Stimulated activated effector memory CD8-positive, alpha-beta T cell treated with anti-CD3 and anti-CD28 coated beads, Interleukin-12 subunit alpha, Interleukin-12 subunit beta, amount 100 ng/mL, for 72 hours (primary cell): ENCODE measurements around the gene KCNJ9.
A peak's percentile ranks its signal among the peaks of the same experiment; 100 is the strongest.

Experiments
- ATAC-seq: fragments of 150-1000 bp; cut with Tn5 transposase; 2 replicates; pipeline ENCODE4 v1.10.0; 2021
- DNase-seq, 2 donors: peaks; one replicate each; pipeline ENCODE4 v3.0.0; 2021 to 2022; ENCODE audit warnings: low spot score in 2 of 2
- H3K27ac Mint-ChIP-seq: one replicate; pipeline ENCODE4 v1.8.0; 2022; ENCODE audit warnings: mild to moderate bottlenecking, mixed read lengths
- H3K36me3 Mint-ChIP-seq: one replicate; pipeline ENCODE4 v1.8.0; 2022; ENCODE audit warnings: mild to moderate bottlenecking, mixed read lengths
- H3K4me1 Mint-ChIP-seq: one replicate; pipeline ENCODE4 v1.8.0; 2022; ENCODE audit warnings: mixed read lengths
- H3K4me3 Mint-ChIP-seq: one replicate; pipeline ENCODE4 v1.8.0; 2022; ENCODE audit warnings: mild to moderate bottlenecking, mixed read lengths
- H3K9me3 Mint-ChIP-seq: one replicate; pipeline ENCODE4 v1.8.0; 2022; ENCODE audit warnings: mixed read lengths

The KCNJ9 gene

DNA sequence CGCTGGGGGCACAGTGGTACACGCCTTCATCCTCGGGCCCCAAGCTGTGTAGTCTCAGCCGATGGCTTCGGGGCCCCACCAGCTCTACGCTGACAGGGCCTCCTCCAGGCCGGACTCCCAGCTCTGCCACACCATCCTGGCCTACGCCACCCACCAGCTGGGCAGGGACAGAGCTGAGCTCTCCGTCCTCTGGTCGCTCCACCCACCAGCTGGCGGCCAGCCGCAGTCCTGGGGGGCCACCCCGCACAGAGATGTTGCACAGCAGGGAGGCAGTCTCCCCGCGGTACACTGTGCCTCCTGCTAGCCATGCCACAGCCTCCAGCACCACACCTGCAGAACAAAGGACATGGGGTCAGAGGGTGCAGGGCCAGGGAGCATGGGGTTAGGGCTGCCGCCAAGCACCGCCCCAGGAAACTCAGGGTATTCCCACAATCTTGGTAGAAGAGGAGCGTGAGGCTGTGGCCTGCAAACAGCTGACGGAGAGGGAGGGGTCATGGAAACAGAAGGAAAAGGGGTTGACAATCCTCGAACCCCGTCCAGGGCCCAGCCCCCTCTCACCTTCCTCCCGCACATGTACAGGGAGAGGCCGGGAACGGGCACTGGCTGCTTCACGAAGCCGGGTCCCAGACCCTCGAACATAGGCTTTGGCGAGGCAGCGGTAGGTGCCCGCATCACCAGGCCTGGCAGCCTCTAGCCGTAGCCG lies 11.2 kb downstream of the KCNJ9 start:
- H3K4me1 Mint-ChIP-seq = peaks cover 27% of the 10 kb centered on the region

DNA sequence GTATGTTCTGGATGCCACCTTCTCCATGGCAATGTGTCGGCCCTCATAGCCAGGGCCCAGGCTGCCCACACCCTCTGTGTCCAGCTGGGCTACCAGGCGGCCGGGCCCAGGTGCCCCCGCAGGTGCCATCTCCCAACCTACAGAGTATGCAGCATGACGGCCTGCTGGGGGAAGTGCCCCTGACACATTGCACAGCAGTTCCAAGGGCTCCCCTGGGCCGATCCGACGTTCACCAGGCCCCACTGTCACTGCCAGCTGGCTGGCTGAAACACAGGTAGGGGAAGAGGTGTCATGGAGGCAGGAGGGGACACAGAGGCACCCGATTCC lies 11.7 kb downstream of the KCNJ9 start:
- Mint-ChIP-seq H3K36me3 (peaks cover 46% of the 10 kb centered on the region), H3K27ac (no peak overlapping the region), H3K9me3 (no peaks in the 10 kb centered on the region), H3K4me1 (peaks cover 32% of the 10 kb centered on the region), H3K4me3 (no peak overlapping the region)
- DNase-seq (no peak), ATAC-seq (no peak)

More for the DNA sequence above, 11.2 kb downstream of the KCNJ9 start:
- peak overlapping the region; percentile 62 for H3K27ac Mint-ChIP-seq
- H3K4me3 Mint-ChIP-seq = no peak overlapping the region
- no peak for ATAC-seq
- H3K36me3 Mint-ChIP-seq = peaks cover 41% of the 10 kb centered on the region
- no peak for DNase-seq
- no peaks in the 10 kb centered on the region for H3K9me3 Mint-ChIP-seq

DNA sequence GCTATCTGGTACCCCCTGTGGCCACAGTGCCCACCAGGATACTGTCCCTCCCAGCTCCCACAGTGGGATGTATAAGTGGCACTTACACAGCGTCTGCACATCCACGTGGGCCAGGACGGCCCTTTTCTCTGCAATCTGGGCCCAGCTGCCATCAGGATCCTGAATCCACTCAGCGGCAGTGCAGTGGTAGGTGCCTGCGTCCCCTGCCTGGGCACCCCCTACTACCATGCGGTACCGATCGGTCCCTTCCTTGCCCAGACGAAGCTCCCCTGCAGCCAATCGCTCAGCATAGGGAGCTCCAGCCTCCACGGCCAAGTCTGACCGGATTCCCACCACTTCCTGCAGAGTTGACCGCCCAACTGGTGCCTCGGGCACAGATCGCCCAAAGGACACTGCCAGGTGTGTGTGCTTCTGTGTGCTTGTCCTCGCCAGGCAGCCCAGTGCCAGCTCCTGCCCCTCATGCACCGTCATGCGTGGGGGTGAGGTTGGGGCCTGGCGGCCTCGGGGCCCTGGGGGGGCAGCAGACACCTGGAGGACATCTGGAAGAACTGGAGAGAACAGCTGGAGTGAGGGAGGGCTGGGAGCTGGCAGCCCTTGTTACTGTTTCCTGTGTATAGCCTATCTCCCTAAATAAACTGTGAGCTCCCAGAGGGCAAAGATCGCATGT lies 12.4 kb downstream of the KCNJ9 start:
- Mint-ChIP-seq H3K4me1 (peaks cover 32% of the 10 kb centered on the region), H3K27ac (no peak overlapping the region), H3K4me3 (no peak overlapping the region), H3K9me3 (no peaks in the 10 kb centered on the region), H3K36me3 (peaks cover 46% of the 10 kb centered on the region)
- ATAC-seq (no peak), DNase-seq (no peak)

DNA sequence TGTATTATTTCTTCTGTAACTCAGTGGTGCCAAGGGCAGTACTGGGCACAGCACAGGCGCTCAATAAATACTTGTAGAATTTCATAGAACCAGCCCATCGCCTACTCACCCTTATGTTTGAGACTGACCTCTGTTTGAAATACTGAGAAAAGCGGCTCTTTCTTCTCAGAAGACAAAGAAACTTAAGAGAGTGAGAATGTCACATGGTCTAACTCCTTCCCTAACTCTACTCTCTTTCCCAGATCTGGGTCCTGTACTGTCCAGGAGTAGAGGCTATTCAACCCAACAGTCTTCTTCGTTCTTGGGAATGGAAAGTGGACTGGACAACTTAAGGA lies 12.9 kb downstream of the KCNJ9 start:
- Mint-ChIP-seq H3K9me3 (no peaks in the 10 kb centered on the region), H3K27ac (no peak overlapping the region), H3K4me1 (peaks cover 35% of the 10 kb centered on the region), H3K36me3 (peaks cover 46% of the 10 kb centered on the region), H3K4me3 (no peak overlapping the region)
- ATAC-seq = no peak
- DNase-seq = no peak

DNA sequence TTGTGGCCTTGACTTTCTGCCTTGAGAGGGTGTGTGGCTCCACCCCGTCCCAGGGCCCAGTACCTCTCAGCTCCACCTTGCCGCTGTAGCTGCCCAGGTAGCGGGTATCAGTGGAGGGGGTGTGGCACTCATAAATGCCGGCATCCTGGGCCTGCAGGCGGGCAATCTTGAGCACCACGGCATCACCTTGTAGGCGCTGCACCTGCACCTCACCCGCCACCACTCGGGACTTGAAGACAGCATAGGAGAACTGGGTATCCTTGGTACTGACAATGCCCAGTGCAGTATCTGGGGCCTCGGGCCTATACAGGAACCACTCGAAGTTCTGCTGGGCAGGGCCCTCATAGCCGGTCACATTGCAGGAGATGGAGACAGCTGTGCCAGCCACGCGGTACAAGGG lies 13.5 kb downstream of the KCNJ9 start:
- H3K4me3 Mint-ChIP-seq = no peak overlapping the region
- peaks cover 41% of the 10 kb centered on the region for H3K36me3 Mint-ChIP-seq
- no peak for ATAC-seq
- no peak overlapping the region for H3K27ac Mint-ChIP-seq
- peaks cover 41% of the 10 kb centered on the region for H3K4me1 Mint-ChIP-seq
- no peaks in the 10 kb centered on the region for H3K9me3 Mint-ChIP-seq
- DNase-seq = no peak

DNA sequence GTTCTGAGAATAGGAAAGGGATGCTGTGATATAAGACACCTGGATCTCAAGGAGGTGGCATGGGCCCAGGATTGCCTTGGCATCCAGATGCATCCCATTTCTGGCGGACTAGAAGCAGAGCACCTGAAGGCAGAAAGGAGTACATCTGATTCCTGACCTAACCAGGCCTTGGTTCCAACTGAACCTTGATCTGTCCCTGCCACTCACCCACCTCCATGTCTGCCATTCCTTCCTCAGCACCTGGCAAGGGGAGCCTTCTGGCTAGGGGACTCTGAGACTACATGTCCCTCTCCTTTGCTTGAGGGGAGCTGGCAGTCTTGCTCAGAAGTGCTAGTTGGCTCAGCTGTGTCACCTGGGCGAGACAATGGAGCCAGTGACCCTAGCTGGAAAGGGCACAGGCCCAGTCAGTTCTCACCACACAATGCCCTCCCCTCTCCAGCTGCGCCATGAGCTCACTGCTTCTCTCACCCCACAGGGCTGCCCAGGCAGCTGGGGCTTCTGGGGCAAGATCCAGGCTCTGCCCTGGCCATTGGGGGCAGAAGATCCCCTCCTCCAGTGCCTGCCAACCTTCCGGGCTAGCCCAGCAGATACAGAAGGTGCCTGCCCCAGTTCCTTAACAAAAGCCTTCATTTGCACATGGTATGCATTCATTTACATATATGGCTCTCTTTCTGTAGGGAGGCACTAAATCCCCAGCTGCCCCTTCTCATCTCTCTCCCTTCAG lies 14.2 kb downstream of the KCNJ9 start:
- H3K4me3 Mint-ChIP-seq = no peak overlapping the region
- H3K27ac Mint-ChIP-seq = peak overlapping the region; percentile 93
- no peak for DNase-seq
- H3K9me3 Mint-ChIP-seq = no peaks in the 10 kb centered on the region
- peaks cover 45% of the 10 kb centered on the region for H3K4me1 Mint-ChIP-seq
- ATAC-seq = no peak
- H3K36me3 Mint-ChIP-seq = peaks cover 39% of the 10 kb centered on the region

DNA sequence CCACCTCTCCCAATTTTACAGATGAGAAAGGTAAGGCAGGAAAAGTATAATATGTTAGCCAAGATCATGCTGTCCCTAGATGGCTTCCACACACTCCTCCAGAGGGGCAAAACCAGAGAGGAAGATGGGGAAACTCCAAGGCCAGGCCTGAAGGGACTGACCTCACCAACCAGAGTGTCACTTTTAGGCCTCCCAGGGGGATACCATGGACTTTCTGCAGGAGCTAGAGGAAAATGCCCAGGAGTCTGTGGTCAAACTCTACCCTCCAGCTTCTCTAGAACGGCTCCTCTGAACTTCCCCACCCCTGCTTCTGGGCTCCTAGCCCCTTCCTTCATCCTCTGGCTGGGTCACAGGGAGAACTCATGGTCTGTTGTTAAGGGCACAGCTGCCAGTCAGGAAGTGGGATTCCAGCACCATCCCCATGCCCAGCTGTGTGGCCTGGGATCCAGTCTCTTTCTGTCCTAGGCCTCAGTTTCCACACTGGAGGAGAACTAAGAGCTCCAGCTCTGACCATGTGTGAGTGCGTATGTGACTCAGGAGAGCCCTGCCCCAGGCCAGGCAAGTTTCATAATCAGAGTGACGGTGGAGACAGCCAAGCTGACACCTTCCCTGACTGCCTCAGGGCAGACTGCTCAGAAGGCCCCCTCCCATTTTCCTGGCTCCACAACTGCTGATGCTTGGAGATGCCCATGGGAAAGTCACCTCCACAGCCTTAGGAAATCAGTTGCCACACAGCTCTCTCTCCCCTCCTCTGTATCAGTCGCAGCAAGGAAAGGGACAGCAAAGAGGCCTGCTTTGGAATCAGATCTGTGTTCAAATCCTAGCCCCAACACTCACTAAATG lies 15.2 kb downstream of the KCNJ9 start:
- H3K27ac Mint-ChIP-seq = peak overlapping the region; percentile 93
- H3K4me1 Mint-ChIP-seq = peaks cover 51% of the 10 kb centered on the region
- ATAC-seq (no peak), DNase-seq (no peak)
- H3K36me3 Mint-ChIP-seq = peaks cover 32% of the 10 kb centered on the region
- peak overlapping the region; percentile 90 for H3K4me3 Mint-ChIP-seq
- H3K9me3 Mint-ChIP-seq = no peaks in the 10 kb centered on the region

DNA sequence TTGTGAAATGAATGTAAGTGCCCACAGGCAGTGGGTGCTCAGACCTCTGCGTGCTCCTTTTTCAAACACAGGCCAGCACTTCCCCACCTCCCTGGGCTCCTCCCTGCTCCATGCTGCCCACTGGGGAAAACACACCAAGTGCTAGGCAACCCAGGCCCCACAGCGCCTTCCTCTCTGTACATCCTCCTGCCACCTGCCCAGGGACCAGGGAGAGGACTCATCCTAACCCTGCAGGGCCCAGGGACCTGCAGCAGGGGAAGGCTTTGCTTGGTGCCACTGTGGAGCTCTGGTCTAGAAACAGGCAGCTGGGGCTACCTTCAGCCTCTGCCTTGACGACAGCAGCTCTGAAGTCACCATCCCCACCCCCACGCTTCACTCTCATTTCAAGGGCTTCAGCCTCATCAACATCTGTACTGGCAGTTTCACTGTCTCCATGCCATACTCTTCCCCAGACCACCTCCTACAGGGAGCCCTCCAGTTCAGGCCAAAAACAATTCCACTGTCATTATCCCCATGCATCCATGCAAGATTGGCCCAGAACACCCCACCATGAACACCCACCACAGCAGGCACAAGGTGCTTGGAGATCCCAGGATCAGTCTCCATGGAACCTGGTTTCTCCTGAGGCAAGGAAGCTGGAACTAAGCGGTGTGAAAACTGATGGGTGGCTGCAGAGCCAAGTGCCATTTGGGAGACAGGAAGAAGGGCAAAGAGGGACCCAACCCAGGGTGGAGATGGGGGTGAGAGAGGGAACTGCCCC lies 16.0 kb downstream of the KCNJ9 start:
- Mint-ChIP-seq H3K36me3 (peaks cover 24% of the 10 kb centered on the region), H3K27ac (peak overlapping the region; percentile 93), H3K4me1 (peaks cover 51% of the 10 kb centered on the region), H3K9me3 (no peaks in the 10 kb centered on the region), H3K4me3 (peak overlapping the region; percentile 90)
- ATAC-seq = no peak
- peak in 1 of 2 donors; percentile 56 for DNase-seq

DNA sequence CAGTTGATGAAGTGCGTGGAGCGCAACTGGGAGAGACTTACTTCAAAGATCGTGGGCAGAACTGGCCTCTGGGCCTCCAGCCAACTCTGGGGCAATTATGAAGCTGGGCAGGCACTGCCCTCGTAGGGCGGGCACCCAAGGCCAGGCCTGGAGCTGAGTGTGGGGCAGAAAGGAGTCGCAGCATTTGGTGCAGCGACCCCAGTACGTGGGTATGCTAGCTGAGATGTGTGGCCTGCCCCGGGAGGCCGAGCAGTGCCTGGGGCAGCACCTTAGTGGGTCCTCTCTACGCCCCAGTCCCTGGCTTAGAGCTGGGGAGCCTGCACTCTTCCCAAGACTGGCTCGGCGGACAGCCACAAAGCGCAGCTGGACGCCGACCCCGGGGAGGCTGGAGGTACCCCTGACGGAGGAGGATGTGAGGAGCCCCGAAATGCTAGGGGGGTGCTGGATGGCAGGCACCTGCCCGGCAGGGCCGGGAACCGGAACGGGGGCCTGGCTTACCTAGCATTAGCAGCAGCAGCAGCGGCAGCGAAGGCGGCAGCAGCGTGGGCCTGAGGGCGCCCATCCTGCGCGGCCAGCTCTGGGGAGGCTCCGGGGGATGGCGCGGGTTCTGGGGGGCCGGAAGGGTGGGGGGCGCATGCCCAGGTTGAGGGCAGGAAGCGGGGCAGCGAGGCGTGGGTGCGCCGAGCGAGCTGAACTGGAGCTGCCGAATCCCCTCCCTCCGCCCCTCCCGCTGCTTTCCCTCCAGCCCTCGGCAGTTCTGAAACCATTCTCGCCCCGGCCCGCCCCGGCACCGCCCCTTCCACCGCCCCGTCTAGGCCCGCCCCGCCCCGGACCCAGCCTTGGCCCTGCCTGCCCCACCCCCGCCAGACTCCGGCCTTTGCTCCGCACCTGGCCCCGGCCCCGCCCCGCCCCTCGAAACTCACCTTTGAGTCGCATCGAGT lies 16.8 kb downstream of the KCNJ9 start, which contains the start of gene IGSF8:
Gene IGSF8 (minus strand): TSS at position 709 of the 941 bp plus-strand sequence. CDS start 147 bp downstream, at position 562.
- Mint-ChIP-seq H3K36me3 (peaks cover 24% of the 10 kb centered on the region), H3K4me3 (peak within 1 kb of the TSS; percentile 90), H3K27ac (peak within 1 kb of the TSS; percentile 93), H3K9me3 (no peaks in the 10 kb centered on the region), H3K4me1 (peaks cover 57% of the 10 kb centered on the region)
- ATAC-seq (peak; percentile 76), DNase-seq (peak; percentile 83 to 93)

DNA sequence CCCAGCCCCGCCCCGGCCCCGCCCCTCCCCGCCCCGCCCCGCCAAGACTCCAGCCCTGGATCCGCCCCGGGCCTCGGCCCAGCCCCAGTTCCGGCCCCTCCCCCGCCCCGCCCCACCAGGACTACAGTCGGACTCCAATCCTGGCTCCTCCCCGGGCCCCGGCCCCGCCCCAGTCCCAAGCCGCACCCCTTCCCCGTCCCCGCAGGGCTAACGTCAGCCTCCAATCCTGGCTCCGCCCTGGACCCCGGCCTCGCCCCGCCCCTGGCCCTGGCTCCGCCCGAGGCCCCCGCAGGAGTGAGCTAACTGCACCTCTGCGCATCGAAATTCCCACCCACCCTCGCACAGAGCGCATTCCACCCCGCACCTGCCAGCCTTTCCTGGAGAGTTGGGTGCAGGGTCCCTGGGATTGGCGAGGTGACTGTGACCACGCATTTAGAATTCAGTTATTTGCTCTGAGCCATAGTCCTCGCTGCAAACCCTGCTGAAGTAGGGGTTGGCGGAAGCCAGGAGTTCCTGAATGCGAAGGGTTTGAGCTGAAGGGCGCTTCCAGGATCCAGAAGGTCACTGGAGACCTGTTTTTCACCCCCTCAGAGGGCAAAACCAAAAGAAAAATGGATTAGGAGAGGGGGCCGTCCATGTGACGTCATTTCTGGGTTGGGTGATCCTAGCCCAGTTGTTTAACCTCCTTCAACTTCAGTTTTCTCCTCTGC lies 17.7 kb downstream of the KCNJ9 start:
- DNase-seq (peak; percentile 92 to 97), ATAC-seq (peak; percentile 84)
- Mint-ChIP-seq H3K9me3 (no peaks in the 10 kb centered on the region), H3K27ac (peak overlapping the region; percentile 93), H3K4me1 (peaks cover 63% of the 10 kb centered on the region), H3K4me3 (peak overlapping the region; percentile 90), H3K36me3 (peaks cover 24% of the 10 kb centered on the region)

DNA sequence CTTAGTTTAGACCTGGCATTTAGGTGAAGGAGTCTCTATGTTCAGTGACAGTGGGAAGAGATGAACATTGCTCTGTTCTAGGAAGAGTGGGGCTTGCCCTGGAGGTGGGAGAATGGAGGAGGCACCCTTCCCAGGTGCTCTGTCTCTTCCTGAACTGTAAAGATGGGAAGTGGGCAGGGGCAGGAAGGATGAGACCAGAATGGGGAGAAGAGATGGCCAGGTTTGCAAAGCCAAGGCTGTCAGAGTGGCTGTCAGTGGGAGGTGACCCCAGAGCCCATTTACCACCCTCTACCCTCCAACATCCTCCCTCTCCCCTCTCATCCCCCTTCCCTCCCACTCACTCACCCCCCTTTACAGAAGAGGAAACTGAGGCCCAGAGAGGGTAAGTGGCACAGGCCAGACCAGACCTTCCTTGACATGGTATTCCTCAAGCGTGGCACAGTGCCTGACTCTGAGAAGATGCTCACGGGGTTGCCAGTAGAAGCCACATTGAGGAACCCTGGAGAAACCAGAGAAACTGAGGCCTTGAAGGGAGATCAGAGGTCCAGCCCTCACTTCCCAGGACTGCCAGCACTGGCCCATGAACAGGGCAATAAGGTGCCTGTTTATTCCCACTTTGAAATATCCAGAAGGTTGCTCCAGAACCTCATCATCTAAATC lies 18.5 kb downstream of the KCNJ9 start:
- no peaks in the 10 kb centered on the region for H3K9me3 Mint-ChIP-seq
- no peak for DNase-seq
- H3K4me3 Mint-ChIP-seq = peak overlapping the region; percentile 90
- no peak for ATAC-seq
- peak overlapping the region; percentile 93 for H3K27ac Mint-ChIP-seq
- peaks cover 24% of the 10 kb centered on the region for H3K36me3 Mint-ChIP-seq
- peaks cover 63% of the 10 kb centered on the region for H3K4me1 Mint-ChIP-seq

DNA sequence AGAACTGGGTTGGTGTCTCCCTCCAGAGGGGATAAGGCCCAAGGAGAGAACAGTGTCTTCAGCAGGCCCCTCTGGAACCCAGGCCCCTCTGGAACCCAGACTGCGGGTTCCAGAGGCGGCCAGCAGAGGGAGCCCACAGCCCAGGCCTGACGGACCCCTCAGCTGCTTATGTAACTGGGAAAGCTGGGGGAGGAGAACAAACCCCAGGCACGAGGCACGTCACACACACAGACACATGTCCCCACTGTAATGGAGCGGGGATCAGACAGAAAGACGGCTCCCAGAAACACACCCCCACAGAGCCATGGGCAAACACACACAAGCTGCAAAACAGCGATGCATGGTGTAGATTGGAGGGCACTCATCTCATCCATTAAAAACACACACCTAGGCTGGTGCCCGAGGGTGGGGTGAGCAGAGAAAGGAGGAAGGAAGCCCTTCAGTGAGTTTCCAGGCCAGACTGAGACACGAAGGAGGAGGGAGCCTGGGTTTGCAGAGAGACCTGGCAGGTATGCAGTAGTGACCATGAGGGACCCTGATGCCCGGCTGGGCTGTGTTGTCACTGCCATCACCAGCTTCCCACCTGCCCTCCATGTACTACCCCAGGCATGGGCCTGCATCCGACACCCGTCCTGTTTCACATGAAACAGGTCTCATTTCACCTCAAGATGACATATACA lies 19.8 kb downstream of the KCNJ9 start:
- DNase-seq (peak; percentile 49 to 81), ATAC-seq (peak; percentile 43)
- Mint-ChIP-seq H3K4me3 (peak overlapping the region; percentile 29), H3K9me3 (no peaks in the 10 kb centered on the region), H3K4me1 (peaks cover 55% of the 10 kb centered on the region), H3K27ac (peak overlapping the region; percentile 89), H3K36me3 (peaks cover 24% of the 10 kb centered on the region)
